T-helper 2 cell treated with Interferon-gamma antibody and Interleukin-4, amounts not matched to agents 5 μg/mL and 100 μg/mL, for 36 hours (primary cell): Measurements from ENCODE around the gene PSMC3IP.
A peak's percentile ranks its signal among the peaks of the same experiment; 100 is the strongest.

Experiments used
- DNase-seq: peaks from one replicate; pipeline ENCODE4 v3.0.0; 2021; ENCODE audit warnings: low spot score
- H3K27ac Mint-ChIP-seq: one replicate; pipeline ENCODE4 v1.8.0; 2021; ENCODE audit warnings: mild to moderate bottlenecking, mixed read lengths
- H3K27me3 Mint-ChIP-seq: one replicate; pipeline ENCODE4 v1.8.0; 2021; ENCODE audit warnings: low read depth, mixed read lengths
- H3K36me3 Mint-ChIP-seq: one replicate; pipeline ENCODE4 v1.8.0; 2021; ENCODE audit warnings: low read depth, mixed read lengths
- H3K4me1 Mint-ChIP-seq: one replicate; pipeline ENCODE4 v1.8.0; 2021; ENCODE audit warnings: low read depth, mixed read lengths
- H3K4me3 Mint-ChIP-seq: one replicate; pipeline ENCODE4 v1.8.0; 2022; ENCODE audit warnings: mild to moderate bottlenecking, moderate library complexity, mixed read lengths
- H3K9me3 Mint-ChIP-seq: one replicate; pipeline ENCODE4 v1.8.0; 2021; ENCODE audit warnings: mixed read lengths

The PSMC3IP gene

GRCh38 chr17:42531455-42532354, 45.8 kb downstream of the PSMC3IP start:
- H3K27ac Mint-ChIP-seq: peak overlapping the region; percentile 45
- peaks cover 33% of the 10 kb centered on the region for H3K4me1 Mint-ChIP-seq
- peak; percentile 59 for DNase-seq

GRCh38 chr17:42530952-42531454, 46.5 kb downstream of the PSMC3IP start:
- peaks cover 6% of the 10 kb centered on the region for H3K27me3 Mint-ChIP-seq
- H3K4me1 Mint-ChIP-seq: peaks cover 33% of the 10 kb centered on the region
- peak overlapping the region; percentile 9 for H3K4me3 Mint-ChIP-seq
- no peaks in the 10 kb centered on the region for H3K9me3 Mint-ChIP-seq
- H3K27ac Mint-ChIP-seq: no peak overlapping the region
- H3K36me3 Mint-ChIP-seq: no peaks in the 10 kb centered on the region
- no peak for DNase-seq

More at GRCh38 chr17:42531455-42532354, 45.8 kb downstream of the PSMC3IP start:
- peaks cover 6% of the 10 kb centered on the region for H3K27me3 Mint-ChIP-seq
- H3K9me3 Mint-ChIP-seq: no peaks in the 10 kb centered on the region
- H3K36me3 Mint-ChIP-seq: no peaks in the 10 kb centered on the region
- H3K4me3 Mint-ChIP-seq: peak overlapping the region; percentile 80

GRCh38 chr17:42529061-42529460, 48.5 kb downstream of the PSMC3IP start:
- no peak for DNase-seq
- no peaks in the 10 kb centered on the region for H3K9me3 Mint-ChIP-seq
- H3K36me3 Mint-ChIP-seq: no peaks in the 10 kb centered on the region
- no peak overlapping the region for H3K27ac Mint-ChIP-seq
- peaks cover 6% of the 10 kb centered on the region for H3K27me3 Mint-ChIP-seq
- H3K4me1 Mint-ChIP-seq: peaks cover 27% of the 10 kb centered on the region
- no peak overlapping the region for H3K4me3 Mint-ChIP-seq

- Mint-ChIP-seq H3K36me3 (no peaks in the 10 kb centered on the region), H3K4me1 (peaks cover 32% of the 10 kb centered on the region), H3K4me3 (no peak overlapping the region), H3K27ac (no peak overlapping the region), H3K9me3 (no peaks in the 10 kb centered on the region), H3K27me3 (no peaks in the 10 kb centered on the region)
- no peak for DNase-seq
Measured at GRCh38 chr17:42527932-42528331, 49.6 kb downstream of the PSMC3IP start.

GRCh38 chr17:42526031-42526444, 51.5 kb downstream of the PSMC3IP start:
- H3K9me3 Mint-ChIP-seq: no peaks in the 10 kb centered on the region
- peaks cover 6% of the 10 kb centered on the region for H3K27me3 Mint-ChIP-seq
- no peak overlapping the region for H3K4me3 Mint-ChIP-seq
- H3K36me3 Mint-ChIP-seq: no peaks in the 10 kb centered on the region
- H3K4me1 Mint-ChIP-seq: peaks cover 26% of the 10 kb centered on the region
- H3K27ac Mint-ChIP-seq: no peak overlapping the region
- no peak for DNase-seq

- Mint-ChIP-seq H3K4me1 (peaks cover 21% of the 10 kb centered on the region), H3K27ac (no peak overlapping the region), H3K4me3 (no peak overlapping the region), H3K36me3 (no peaks in the 10 kb centered on the region), H3K27me3 (peaks cover 8% of the 10 kb centered on the region), H3K9me3 (no peaks in the 10 kb centered on the region)
- no peak for DNase-seq
Measured at GRCh38 chr17:42525221-42525620, 52.3 kb downstream of the PSMC3IP start.

- H3K27ac Mint-ChIP-seq: no peak overlapping the region
- no peak overlapping the region for H3K4me3 Mint-ChIP-seq
- peaks cover 9% of the 10 kb centered on the region for H3K4me1 Mint-ChIP-seq
- no peaks in the 10 kb centered on the region for H3K36me3 Mint-ChIP-seq
- H3K27me3 Mint-ChIP-seq: peaks cover 8% of the 10 kb centered on the region
- no peaks in the 10 kb centered on the region for H3K9me3 Mint-ChIP-seq
- DNase-seq: no peak
Measured at GRCh38 chr17:42522798-42523278, 54.7 kb downstream of the PSMC3IP start.
